CD4-positive, alpha-beta T cell treated with Interleukin-15 for 4 hours (primary cell): ENCODE data around the gene FAM118A.
"Not testable (repeated sequence)": the region's sequence is repeated elsewhere in the genome, so short reads cannot be mapped to it uniquely, and the experiment has no call there.

Experiments
- DNase-seq: peaks from one replicate; pipeline ENCODE4 v3.0.0-alpha.2; 2020; ENCODE audit warnings: low spot score

The FAM118A gene

GRCh38 chr22:45310331-45310976 lies 720 bp downstream of the FAM118A start:
- DNase-seq: no peak

DNA sequence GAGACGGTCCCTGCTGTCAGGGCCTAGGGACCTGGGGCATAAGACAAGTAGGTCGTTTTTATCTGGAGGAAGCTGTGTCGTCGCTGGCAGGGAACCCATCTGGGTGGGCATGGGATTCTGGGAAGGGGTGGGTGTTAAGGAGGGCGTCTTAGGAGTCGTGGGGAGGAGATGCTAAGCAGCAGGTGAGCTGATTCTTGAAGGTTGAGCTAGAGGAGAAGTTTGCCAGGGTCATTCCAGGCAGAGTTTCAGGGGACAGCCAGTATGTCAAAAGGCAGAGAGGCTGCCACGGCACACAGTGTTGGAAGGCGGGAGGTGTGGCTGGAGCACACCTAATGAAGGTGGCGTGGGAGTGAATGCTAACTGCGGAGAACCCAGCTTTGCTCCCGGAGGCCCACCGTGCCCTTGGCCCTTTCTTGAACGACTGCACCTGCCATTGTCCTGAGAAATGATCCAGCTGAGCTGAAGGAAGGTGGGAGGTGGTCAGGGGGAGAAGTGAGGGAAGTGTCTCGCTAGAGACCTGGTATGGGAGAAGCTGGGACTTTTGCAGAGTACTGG lies 1.3 kb downstream of the FAM118A start:
- no peak for DNase-seq

DNA sequence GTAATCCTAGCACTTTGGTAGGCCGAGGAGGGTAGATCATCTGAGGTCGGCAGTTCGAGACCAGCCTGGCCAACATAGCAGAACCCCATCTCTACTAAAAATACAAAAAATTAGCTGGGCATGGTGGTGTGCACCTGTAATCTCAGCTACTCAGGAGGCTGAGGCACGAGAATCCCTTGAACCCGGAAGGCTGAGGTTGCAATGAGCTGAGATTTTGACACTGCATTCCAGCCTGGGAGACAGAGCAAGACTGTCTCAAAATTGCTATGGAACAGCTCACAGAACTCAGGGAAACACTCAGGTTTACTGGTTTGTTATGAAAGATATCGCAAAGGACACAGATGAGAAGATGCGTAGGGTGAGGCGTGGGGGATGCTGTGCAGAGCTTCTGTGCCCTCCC lies 2.7 kb downstream of the FAM118A start:
- DNase-seq: no peak

DNA sequence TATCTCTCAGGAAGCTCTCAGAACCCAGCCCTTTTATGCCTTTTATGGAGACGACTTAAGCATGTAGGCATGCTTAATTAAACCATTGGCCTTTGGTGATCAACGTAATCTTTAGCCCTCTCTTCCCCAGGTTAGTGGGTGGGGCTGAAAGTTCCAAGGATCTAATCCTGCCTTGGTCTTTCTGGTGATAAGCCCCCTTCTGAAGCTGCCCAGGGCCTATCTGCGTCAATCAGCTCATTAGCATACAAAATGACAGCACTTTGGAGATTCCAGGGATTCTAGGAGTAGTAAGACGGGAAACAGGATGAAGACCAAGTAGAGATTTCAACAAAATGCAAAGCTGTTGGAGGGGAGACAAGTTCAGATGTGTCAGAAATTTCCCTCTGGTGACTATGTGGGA lies 3.1 kb downstream of the FAM118A start:
- no peak for DNase-seq

DNA sequence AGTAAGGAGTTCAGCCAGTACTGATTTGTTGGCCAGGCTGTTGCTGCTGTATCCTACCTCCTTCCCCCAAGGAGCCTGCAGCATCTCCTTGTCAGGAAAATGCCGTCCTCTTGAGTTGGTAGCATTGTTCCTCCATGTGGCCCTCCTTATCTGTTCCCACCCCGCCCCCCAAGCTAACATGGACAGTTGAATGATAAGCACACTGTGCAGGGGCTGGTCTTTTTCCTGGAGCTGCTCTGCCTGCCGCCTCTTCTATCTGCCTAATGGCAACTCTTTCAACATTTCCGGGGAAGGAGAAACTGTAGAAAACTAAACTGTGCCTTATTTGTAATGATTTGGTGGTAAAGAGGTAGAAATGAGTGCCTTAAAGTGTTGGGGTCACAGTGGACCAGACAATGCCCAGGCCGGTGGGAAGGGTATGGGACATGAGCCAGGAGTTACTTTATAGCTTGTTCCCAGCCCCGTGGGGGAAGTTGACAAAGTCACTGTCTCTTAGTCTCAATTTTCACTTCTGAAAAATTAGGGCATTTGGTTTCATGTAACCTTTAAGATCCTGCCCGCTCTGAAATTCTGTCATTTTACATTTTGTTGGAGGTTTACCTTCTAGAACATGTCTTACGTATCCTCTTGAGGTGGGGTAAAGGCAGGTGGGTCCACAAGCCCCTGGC lies 4.5 kb downstream of the FAM118A start:
- DNase-seq: no peak

- no peak for DNase-seq
Measured at GRCh38 chr22:45314786-45315185, 5.1 kb downstream of the FAM118A start.

- DNase-seq: no peak
Measured at GRCh38 chr22:45316796-45317526, 7.2 kb downstream of the FAM118A start.

DNA sequence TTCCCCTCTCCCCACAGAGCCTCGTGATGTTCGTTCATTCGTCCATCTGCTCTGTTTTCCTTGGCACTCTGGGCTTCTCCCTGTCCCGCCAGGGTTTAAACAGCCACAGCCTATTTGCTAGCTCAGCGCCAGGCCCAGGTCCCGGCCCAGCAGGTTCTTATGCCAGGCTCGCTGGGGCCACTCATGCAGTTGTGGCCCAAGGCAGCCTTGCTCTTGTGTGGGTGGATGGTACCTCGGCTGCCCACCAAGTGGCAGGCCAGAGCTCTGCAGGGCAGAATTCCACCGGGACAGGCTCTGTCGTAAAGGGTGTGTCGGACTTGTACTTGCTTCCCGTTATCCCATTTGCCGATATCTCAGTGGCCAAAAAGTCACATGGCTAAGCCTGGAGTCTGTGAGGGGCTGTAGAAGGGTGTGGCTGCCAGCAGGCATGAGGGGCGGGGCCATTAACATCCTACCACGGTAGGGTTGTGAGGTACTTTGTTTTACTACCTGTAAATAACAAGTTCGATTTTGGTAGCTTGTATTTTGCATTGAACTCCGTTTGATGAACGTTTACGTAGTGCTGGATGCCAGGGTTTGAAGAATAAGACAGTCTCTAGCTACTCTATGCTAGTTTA lies 7.9 kb downstream of the FAM118A start:
- no peak for DNase-seq

DNA sequence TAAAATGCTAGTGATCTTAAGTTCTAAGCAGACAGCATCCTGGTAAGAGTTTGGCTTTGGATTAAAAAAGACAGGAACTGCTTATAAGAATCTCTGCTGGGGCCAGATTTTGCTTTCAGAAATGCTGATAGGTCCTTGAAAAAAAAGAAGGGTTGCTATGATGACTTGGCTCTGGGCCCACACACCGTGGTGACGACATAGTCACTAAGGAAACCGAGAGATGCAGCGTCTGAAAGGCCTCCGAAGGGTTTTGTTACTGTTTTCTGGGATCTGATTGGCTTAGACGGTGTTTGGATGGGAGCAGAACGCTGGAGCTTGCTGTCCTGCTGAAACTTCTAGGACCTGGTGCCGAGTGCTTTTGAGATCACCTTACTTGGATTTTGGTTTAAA lies 8.4 kb downstream of the FAM118A start:
- DNase-seq: peak; percentile 92

DNA sequence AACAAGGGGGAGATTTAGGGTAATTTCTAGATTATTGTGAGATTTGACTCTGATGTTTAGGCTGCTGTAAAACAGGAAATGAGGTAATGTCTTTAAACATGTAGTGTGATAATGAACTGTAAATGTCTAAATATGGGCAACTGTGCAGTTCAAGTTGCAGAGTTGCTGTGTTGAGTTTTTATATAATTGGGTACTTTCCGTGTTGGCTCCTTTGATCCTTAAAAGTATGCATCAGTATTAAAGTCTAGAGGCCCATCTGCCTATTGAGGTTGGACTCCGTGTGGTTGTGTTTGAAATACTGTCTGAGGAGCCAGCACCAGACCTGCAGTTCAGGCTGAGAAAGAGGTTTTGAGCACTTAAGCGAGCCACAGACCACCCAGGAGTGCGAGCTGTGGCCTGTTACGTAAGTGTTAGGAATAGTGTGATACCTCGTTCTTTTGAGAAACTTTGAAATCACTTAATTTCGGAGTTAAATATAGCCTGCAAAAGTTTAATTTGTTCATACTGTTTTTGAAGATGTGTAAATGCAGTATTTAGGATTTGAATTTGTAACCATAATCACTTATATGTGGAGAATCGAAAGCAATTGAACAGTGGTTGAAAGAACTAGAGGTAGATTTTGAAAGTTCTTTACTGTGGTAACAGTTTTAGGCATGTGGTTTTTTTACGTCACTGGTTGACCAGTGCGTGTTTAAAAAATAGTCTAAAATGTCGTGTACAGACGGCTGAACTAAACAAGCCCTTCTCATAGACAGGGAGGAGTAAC lies 9.0 kb downstream of the FAM118A start:
- peak; percentile 79 for DNase-seq

DNA sequence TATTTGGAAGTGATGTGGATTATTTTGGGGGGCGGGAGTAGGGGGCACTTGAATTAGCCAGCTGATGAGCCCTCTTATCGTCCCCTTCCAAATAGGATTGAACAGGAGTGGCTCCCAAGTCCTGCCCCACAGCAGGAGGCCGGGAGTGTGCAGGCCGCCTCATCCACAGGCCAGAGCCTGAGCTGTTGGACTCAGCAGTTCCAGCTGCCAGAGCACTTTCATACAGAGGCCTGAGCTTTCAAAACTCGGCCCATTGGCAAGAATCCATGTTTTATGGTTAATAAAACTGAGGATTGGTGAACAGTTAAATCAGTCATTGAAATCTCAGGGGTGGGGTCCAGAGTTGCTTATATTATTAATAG lies 9.6 kb downstream of the FAM118A start:
- DNase-seq: no peak

GRCh38 chr22:45320357-45320976 lies 10.7 kb downstream of the FAM118A start:
- no peak for DNase-seq

DNA sequence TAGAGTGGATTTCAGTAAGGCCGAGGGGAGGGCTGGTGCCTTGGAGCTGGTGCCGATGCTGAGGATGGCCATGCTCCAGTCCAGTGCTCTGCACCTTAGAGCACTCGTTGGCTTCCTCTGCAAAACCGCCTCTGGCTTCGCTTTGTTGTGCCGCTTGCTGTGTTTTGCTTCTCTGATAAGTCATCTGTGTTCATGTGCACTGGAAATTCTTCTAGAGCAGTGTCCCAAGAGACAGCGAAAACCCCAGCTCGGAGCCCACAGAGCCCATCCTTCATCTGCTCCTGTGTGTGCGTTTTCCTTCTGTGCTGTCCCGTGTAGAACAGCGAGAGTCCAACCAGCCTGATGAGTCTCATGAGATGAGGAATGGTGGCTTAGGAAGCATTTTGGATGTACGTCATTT lies 12.1 kb downstream of the FAM118A start:
- no peak for DNase-seq

- no peak for DNase-seq
Measured at GRCh38 chr22:45322873-45323525, 13.3 kb downstream of the FAM118A start.

DNA sequence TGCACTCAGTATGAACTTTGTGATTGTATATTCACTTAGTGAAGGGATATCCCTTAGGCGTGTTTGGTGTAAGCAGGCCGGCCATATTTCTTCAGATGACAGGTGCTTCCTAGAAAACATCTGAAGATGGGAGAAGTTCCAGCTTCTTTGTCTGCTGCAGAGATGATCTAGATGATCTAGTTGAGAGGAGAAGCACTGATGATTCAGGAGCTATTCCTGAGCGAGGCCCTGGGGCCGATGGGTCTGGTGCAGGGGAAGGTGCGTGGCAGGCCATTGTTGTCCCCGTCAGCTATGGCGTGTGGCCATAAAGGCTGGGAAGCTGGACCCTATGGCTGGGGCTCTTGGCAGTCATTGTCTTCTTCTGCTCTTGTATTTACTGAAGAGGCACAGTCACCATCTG lies 14.0 kb downstream of the FAM118A start:
- DNase-seq: no peak

DNA sequence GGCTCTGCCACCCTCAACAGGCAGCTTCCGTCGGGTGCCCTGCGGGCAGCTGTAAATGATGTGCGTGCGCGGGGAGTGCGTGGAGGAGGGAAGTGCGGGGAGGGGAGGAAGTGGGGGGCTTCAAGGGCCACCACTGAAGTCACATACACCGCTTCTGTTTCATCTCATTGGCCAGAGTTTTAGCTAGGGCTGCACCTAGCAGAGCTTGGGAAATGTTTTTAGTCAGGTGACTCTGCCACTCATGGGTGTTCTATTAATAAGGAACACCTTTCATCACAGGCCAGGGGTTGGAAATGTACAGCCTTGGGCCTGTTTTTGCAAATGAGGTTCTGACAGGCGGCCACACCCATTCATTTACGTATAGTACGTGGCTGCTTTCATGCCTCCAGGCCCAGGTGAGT lies 14.6 kb downstream of the FAM118A start:
- DNase-seq: no peak

DNA sequence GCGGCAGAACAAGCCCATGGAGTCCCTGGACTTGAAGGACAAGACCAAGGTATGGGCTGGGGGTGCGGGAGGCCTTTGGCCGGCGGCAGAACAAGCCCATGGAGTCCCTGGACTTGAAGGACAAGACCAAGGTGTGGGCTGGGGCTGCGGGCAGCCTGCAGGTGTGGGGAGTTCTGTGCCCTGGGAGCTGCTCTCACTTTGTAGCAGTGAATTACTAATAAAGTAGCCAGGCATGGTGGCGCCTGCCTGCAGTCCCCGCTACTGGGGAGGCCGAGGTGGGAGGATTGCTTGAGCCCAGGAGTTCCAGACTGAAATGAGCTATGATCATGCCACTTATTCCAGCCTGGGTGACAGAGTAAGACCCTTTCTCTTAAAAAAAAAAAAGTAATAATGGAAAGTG lies 18.5 kb downstream of the FAM118A start:
- DNase-seq: not testable (repeated sequence)

DNA sequence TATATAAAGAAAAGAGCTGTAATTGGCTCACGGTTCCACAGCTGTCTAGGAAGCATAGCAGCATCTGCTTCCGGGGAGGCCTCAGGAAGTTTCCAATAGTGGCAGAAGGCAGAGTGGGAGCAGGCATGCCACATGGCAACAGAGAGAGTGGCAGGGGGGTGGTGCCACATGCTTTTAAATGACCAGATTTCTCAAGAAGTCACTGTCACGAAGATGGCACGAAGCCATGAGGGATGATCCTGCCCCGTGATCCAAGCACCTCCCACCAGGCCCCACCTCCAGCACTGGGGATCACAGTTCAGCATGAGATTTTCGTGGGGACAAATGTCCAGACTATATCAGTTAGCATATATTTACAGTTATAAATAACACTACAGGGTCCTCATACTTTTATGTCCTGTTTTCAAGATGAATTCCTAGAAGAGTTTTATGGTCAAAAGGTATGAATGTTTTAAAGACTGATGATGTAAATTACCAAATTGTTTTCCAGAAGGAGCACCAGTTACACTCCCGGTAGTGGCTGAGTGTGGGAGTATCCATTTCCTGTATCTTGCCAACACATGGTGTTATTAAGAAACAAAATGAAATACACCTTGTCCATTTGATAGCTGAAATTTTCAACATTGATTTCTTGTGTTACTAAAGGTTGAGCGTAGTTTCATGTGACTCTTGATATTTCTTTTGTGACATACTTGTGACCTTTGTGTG lies 19.2 kb downstream of the FAM118A start:
- no peak for DNase-seq

DNA sequence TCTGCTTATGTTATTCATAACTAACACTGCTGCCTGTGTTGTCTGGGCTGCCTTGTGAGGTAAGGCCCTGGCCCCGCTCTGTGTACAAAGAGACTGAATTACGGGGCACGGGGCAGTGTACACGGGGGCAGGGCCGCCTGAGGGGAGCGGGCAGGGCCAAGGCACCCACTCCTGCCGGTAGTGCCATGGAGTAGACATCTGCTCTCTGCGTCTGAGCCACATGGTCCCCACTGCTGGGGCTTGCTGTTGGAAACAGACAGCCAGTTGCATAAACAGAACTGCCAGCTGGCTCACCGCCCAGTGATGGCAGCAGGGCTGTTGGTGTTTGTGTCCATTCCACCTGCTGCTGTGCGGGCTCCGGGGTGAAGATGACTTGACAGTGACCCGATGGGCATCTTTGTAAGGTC lies 19.8 kb downstream of the FAM118A start:
- DNase-seq: no peak

DNA sequence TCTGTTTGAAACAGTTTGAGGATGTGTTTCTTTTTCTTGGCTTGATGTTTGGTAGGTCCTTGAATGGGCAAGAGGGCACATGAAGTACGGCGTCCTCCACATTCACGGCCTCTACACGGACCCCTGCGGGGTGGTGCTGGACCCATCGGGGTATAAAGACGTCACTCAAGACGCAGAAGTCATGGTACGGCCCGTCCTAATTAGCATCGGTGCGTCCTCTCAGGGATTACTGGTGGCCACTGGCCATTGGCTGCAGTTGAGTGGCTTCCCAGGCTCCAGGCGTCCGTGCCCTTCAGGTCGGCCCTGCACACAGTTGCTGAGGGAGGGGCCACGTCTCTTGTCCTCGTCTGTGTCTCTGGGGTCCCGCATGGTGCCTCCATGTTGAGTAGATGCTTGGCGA lies 20.8 kb downstream of the FAM118A start:
- no peak for DNase-seq
